IMR-90 (cell line): ENCODE data around the gene CDHR2. TPM values are rescaled to one million over a fixed set of nuclear protein-coding genes. Genes with fewer than 3 reads are reported as not detected.

ENCODE experiments used
- ATAC-seq: fragments of 200-7000 bp; cut with Tn5 transposase; 2 replicates; pipeline ENCODE4 v1.9.1; 2020; ENCODE audit warnings: low read depth, mild to moderate bottlenecking, moderate library complexity
- BruUV-seq: library from RNA; stranded (reverse); fragments of 400-500 nt; replicated peaks from 2 replicates; lab custom pipeline; 2021; lab: Mats Ljungman, UMichigan
- CTCF ChIA-PET: fragments of 300-600 bp; formaldehyde crosslinking; extraction: SDS; loops from one replicate; lab custom pipeline; 2021; ENCODE audit warnings: antibody characterized with exemption; lab: Yijun Ruan, JAX
- POLR2A ChIA-PET: fragments of 300-600 bp; sonication (Branson Sonifier 250); formaldehyde crosslinking; loops from one replicate; lab custom pipeline; 2022; ENCODE audit warnings: antibody characterized with exemption; ENCODE audit not compliant: unreplicated experiment; lab: Charles Lee
- DNase-seq: peaks from one replicate; pipeline ENCODE4 v3.0.0; 2013
- H2AFZ ChIP-seq: replicated peaks from 2 replicates; pipeline ENCODE3; 2013; ENCODE audit warnings: low read length, mild to moderate bottlenecking; ENCODE audit not compliant: poor library complexity
- H2AK5ac ChIP-seq: 2 replicates; pipeline ENCODE4 v1.6.1; 2013; ENCODE audit warnings: low read depth, low read length, inconsistent platforms
- H2AK9ac ChIP-seq: replicated peaks from 2 replicates; pipeline ENCODE3; 2013; ENCODE audit warnings: mild to moderate bottlenecking, low read depth, low read length, moderate library complexity; ENCODE audit not compliant: poor library complexity
- H2BK120ac ChIP-seq: 2 replicates; pipeline ENCODE4 v1.6.1; 2013; ENCODE audit warnings: low read depth, low read length, inconsistent platforms
- H2BK15ac ChIP-seq: 3 replicates; pipeline ENCODE4 v1.6.1; 2013; ENCODE audit warnings: low read depth, low read length, inconsistent platforms
- H2BK20ac ChIP-seq: 2 replicates; pipeline ENCODE4 v1.6.1; 2013; ENCODE audit warnings: low read depth, mild to moderate bottlenecking, inconsistent platforms, low read length, moderate library complexity
- H2BK5ac ChIP-seq: 2 replicates; pipeline ENCODE4 v1.6.1; 2013; ENCODE audit warnings: mild to moderate bottlenecking, low read depth, low read length, inconsistent platforms; ENCODE audit not compliant: poor library complexity, severe bottlenecking
- H3K14ac ChIP-seq: replicated peaks from 2 replicates; pipeline ENCODE4 v1.6.1; 2013; ENCODE audit warnings: low read depth, low read length, inconsistent platforms
- H3K18ac ChIP-seq: 2 replicates; pipeline ENCODE4 v1.6.1; 2013; ENCODE audit warnings: low read depth, low read length, control low read depth
- H3K23ac ChIP-seq: 2 replicates; pipeline ENCODE4 v1.6.1; 2013; ENCODE audit warnings: low read depth, low read length, inconsistent platforms
- H3K27ac ChIP-seq: 2 replicates; pipeline ENCODE4 v1.5.1; 2013; ENCODE audit warnings: mild to moderate bottlenecking, control low read depth, low read length; ENCODE audit not compliant: insufficient read depth
- H3K27me3 ChIP-seq: 2 replicates; pipeline ENCODE4 v1.6.1; 2013; ENCODE audit warnings: low read length; ENCODE audit not compliant: control insufficient read depth, insufficient read depth
- H3K36me3 ChIP-seq: 2 replicates; pipeline ENCODE4 v1.6.1; 2013; ENCODE audit warnings: low read length, mixed read lengths; ENCODE audit not compliant: control insufficient read depth, insufficient read depth
- H3K4ac ChIP-seq: 2 replicates; pipeline ENCODE4 v1.6.1; 2013; ENCODE audit warnings: low read depth, low read length, inconsistent platforms
- H3K4me1 ChIP-seq: 2 replicates; pipeline ENCODE4 v1.6.1; 2013; ENCODE audit warnings: low read length, mixed read lengths; ENCODE audit not compliant: control insufficient read depth, insufficient read depth
- H3K4me2 ChIP-seq: 2 replicates; pipeline ENCODE4 v1.6.1; 2013; ENCODE audit warnings: low read depth, mild to moderate bottlenecking, control low read depth, low read length, moderate library complexity
- H3K4me3 ChIP-seq: 2 replicates; pipeline ENCODE4 v1.5.1; 2013; ENCODE audit warnings: low read depth, mild to moderate bottlenecking, control low read depth, low read length, moderate library complexity; ENCODE audit not compliant: insufficient read depth
- H3K56ac ChIP-seq: 2 replicates; pipeline ENCODE4 v1.6.1; 2013; ENCODE audit warnings: low read length, inconsistent platforms; ENCODE audit not compliant: insufficient read depth; ENCODE audit errors: extremely low read depth
- H3K79me1 ChIP-seq, 2 experiments: 2 replicates each; pipeline ENCODE4 v1.6.1; 2013; ENCODE audit warnings: low read length in 2 of 2, inconsistent platforms in 1 of 2, low read depth in 1 of 2
- H3K9ac ChIP-seq: 2 replicates; pipeline ENCODE4 v1.6.1; 2013; ENCODE audit warnings: low read depth, low read length, control low read depth
- H3K9me1 ChIP-seq: 2 replicates; pipeline ENCODE4 v1.6.1; 2013; ENCODE audit warnings: low read length, inconsistent platforms; ENCODE audit not compliant: insufficient read depth
- H3K9me3 ChIP-seq: 2 replicates; pipeline ENCODE4 v1.6.1; 2013; ENCODE audit warnings: low read length; ENCODE audit not compliant: control insufficient read depth, insufficient read depth
- H4K20me1 ChIP-seq: 2 replicates; pipeline ENCODE4 v1.6.1; 2013; ENCODE audit warnings: low read length, inconsistent platforms; ENCODE audit not compliant: insufficient read depth
- H4K5ac ChIP-seq: 2 replicates; pipeline ENCODE4 v1.6.1; 2013; ENCODE audit warnings: mild to moderate bottlenecking, low read depth, low read length, control low read depth
- H4K8ac ChIP-seq, 2 experiments: 2 replicates each; pipeline ENCODE4 v1.6.1; 2013; ENCODE audit warnings: low read depth in 2 of 2, low read length in 2 of 2, control low read depth in 1 of 2, inconsistent platforms in 1 of 2
- H4K91ac ChIP-seq: 2 replicates; pipeline ENCODE4 v1.6.1; 2013; ENCODE audit warnings: low read depth, low read length, inconsistent platforms; ENCODE audit not compliant: insufficient read depth
- CEBPB ChIP-seq: IDR thresholded peaks from 2 replicates; pipeline ENCODE4 v1.6.1; 2012; ENCODE audit warnings: low read depth, low read length, improper control_type of control experiment
- CHD1 ChIP-seq: IDR thresholded peaks from 2 replicates; pipeline ENCODE4 v1.6.1; 2012; ENCODE audit warnings: low read depth, low read length, improper control_type of control experiment
- ELK1 ChIP-seq: fragments of 150-350 bp; IDR thresholded peaks from 2 replicates; pipeline ENCODE4 v1.6.1; 2016; ENCODE audit warnings: low read depth, mild to moderate bottlenecking, low read length, moderate library complexity, borderline replicate concordance
- FOS ChIP-seq: fragments of 150-350 bp; IDR thresholded peaks from 2 replicates; pipeline ENCODE4 v1.6.1; 2016; ENCODE audit warnings: low read depth, low read length
- MAFK ChIP-seq: IDR thresholded peaks from 2 replicates; pipeline ENCODE4 v1.6.1; 2012; ENCODE audit warnings: low read depth, low read length, improper control_type of control experiment
- MAZ ChIP-seq: IDR thresholded peaks from 2 replicates; pipeline ENCODE4 v1.6.1; 2012; ENCODE audit warnings: low read depth, mild to moderate bottlenecking, low read length, improper control_type of control experiment, moderate library complexity, borderline replicate concordance
- NFE2L2 ChIP-seq: fragments of 150-350 bp; IDR thresholded peaks from 2 replicates; pipeline ENCODE4 v1.6.1; 2016; ENCODE audit warnings: low read depth, mild to moderate bottlenecking, low read length
- POLR2A ChIP-seq: IDR thresholded peaks from 2 replicates; pipeline ENCODE4 v1.6.1; 2012; ENCODE audit warnings: mild to moderate bottlenecking, low read depth, low read length
- RAD21 ChIP-seq: IDR thresholded peaks from 2 replicates; pipeline ENCODE4 v1.6.1; 2012; ENCODE audit warnings: low read length, improper control_type of control experiment
- RCOR1 ChIP-seq: IDR thresholded peaks from 2 replicates; pipeline ENCODE4 v1.6.1; 2012; ENCODE audit warnings: mild to moderate bottlenecking, low read length, improper control_type of control experiment; ENCODE audit not compliant: insufficient replicate concordance
- SMC3 ChIP-seq: fragments of 150-350 bp; IDR thresholded peaks from 2 replicates; pipeline ENCODE4 v1.6.1; 2016; ENCODE audit warnings: low read depth, mild to moderate bottlenecking, antibody characterized with exemption, low read length, moderate library complexity
- USF2 ChIP-seq: fragments of 150-350 bp; IDR thresholded peaks from 2 replicates; pipeline ENCODE4 v1.6.1; 2017; ENCODE audit warnings: mild to moderate bottlenecking, antibody characterized with exemption, low read length, low read depth
- WGBS, 2 experiments: methylation state at CpG; one replicate each; pipeline versions ENCODE4 v1.1.5 to v1.1.7; 2013; ENCODE audit warnings: missing lambda C conversion rate in 2 of 2; ENCODE audit not compliant: insufficient read length in 1 of 2; ENCODE audit errors: extremely low coverage in 2 of 2; 5-methylcytosine and 5-hydroxymethylcytosine counted together
- dilution Hi-C: fragments of 300-500 bp; cut with HindIII; formaldehyde crosslinking; loops from one replicate; pipeline ENCODE4 v1.14.3; 2018; ENCODE audit warnings: low sequenced_read_pairs; ENCODE audit not compliant: unreplicated experiment
- in situ Hi-C: fragments of 300-500 bp; cut with MboI; formaldehyde crosslinking; loops from 3 replicates; pipeline ENCODE4 v1.14.3; 2019; ENCODE audit warnings: low sequenced_read_pairs, inconsistent platforms, mixed read lengths
- intact Hi-C: fragments of 100-400 bp; cut with micrococcal nuclease; formaldehyde crosslinking; loops from 2 replicates; pipeline ENCODE4 v1.10.0; 2022
- polyA plus RNA-seq, 3 experiments: library from polyadenylated mRNA; depleted of rRNA; stranded (reverse); fragments of >200 nt; gene quantifications; 2 replicates each; pipeline ENCODE4 v1.2.3, GENCODE V29; 2012; ENCODE audit warnings: low replicate concordance in 1 of 3
- total RNA-seq: library from RNA; depleted of rRNA; stranded (reverse); fragments of >200 nt; gene quantifications from 2 replicates; pipeline ENCODE4 v1.2.3, GENCODE V29; 2012
- TF ChIP-seq, protein P1 (sequence below): conservative IDR thresholded peaks from 2 replicates; pipeline ENCODE4 v1.5.1; 2012; ENCODE audit warnings: mild to moderate bottlenecking, low read depth, low read length, improper control_type of control experiment

CDHR2 gene
- total and polyA plus RNA-seq, 2 of the 4 experiments (the other 2 are of a cell fraction) = not detected

DNA sequence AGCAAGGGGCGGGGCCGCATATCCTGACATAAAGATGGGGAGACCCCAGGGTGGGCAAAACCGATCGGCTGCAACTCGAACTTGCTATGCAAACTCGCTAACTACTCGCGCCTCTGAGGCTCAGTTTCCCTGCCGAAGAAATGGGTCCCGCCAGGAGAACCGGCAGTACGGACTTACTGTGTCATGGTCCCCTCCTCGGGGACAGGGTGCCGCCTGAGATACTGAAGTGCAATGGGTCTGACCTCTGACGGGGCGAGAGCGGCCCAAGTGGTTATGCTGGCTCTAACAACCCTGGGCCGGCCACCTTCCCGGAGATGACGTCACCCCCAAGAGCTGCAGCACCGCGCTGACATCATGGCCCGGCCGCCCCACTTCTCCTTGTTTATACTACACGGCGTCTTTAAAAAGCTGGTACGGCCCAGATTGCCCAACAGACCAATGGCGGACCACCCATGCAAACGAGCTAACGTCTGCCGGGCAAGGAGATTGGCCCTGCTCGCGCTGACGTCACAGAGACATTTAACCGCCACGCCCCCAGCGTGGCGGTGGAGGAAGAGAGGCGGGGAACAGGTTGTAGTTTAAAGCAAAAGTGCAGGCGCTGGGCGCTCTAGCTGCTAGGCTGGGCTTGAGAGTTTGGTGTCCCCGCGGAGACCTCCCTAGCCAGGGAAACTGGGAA, 11.4 kb upstream of the CDHR2 start:
- H2AK5ac ChIP-seq = peak overlapping the region; percentile 45; the same call in 1 of the 2 replicates
- H3K9me3 ChIP-seq = no peaks in the 10 kb centered on the region
- 0% methylated on average over 33 of the region's 43 CpGs; no CpG with 5 or more reads in 1 of the 2 experiments for WGBS, 2 experiments
- H2BK120ac ChIP-seq = peak overlapping the region; percentile 81
- ChIA-PET CTCF (interaction anchor here (0.8 to 1.2 kb wide), 4 partner anchors 36 to 807 kb away, joined by 3 to 4 read pairs (median 4); no protein-coding TSS in a partner anchor), POLR2A (interaction anchor here (0.6 to 1.0 kb wide), 2 partner anchors 9 to 11 kb away, joined by 4 to 5 read pairs; partner anchors contain the start of gene CDHR2)
- peaks cover 15% of the 10 kb centered on the region; the same call in 1 of the 2 replicates for H3K9me1 ChIP-seq
- peak overlapping the region; percentile 86 for H3K4me2 ChIP-seq
- peak overlapping the region; percentile 97 for H2AFZ ChIP-seq
- in situ Hi-C loops (no loop called here), dilution Hi-C loops (no loop called here), intact Hi-C loops (loop anchor here (2.0 kb wide), 3 partner anchors 77 to 121 kb away; partner anchors contain the start of genes CLTB and FAF2)
- BruUV-seq = no TSS peak
- peak; percentile 79 for ATAC-seq
- peak overlapping the region; percentile 63 for H2BK5ac ChIP-seq
- peak overlapping the region; percentile 66 for H3K4me3 ChIP-seq
- peaks cover 23 to 37% of the 10 kb centered on the region in 2 experiments for H3K79me1 ChIP-seq
- peak overlapping the region; percentile 92 for H4K91ac ChIP-seq
- peak overlapping the region; percentile 65 to 94 for H4K8ac ChIP-seq
- peak overlapping the region; percentile 50 for H2BK20ac ChIP-seq
- H3K36me3 ChIP-seq = 0 out of 2 replicates have a peak, but pooled peaks cover 1% of the 10 kb centered on the region
- H3K23ac ChIP-seq = peak overlapping the region; percentile 90
- H4K5ac ChIP-seq = peak overlapping the region; percentile 43
- H3K4me1 ChIP-seq = peaks cover 27% of the 10 kb centered on the region
- H3K56ac ChIP-seq = peak overlapping the region; percentile 72
- H2BK15ac ChIP-seq = peak overlapping the region; percentile 88; the same call in 2 of the 3 replicates
- H3K27ac ChIP-seq = peak overlapping the region; percentile 78
- peaks cover 28% of the 10 kb centered on the region for H4K20me1 ChIP-seq
- DNase-seq = peak; percentile 100
- H3K9ac ChIP-seq = peak overlapping the region; percentile 68
- H3K18ac ChIP-seq = peak overlapping the region; percentile 36; the same call in 1 of the 2 replicates
- peak overlapping the region; percentile 92 for H3K14ac ChIP-seq
- H2AK9ac ChIP-seq = peak overlapping the region; percentile 98
- peak overlapping the region; percentile 96 for H3K4ac ChIP-seq
- H3K27me3 ChIP-seq = no peaks in the 10 kb centered on the region
- TF ChIP-seq CEBPB = peak; percentile 97
- no peak; the same call in 1 of the 2 replicates for TF ChIP-seq POLR2A
- TF ChIP-seq, protein P1, sequence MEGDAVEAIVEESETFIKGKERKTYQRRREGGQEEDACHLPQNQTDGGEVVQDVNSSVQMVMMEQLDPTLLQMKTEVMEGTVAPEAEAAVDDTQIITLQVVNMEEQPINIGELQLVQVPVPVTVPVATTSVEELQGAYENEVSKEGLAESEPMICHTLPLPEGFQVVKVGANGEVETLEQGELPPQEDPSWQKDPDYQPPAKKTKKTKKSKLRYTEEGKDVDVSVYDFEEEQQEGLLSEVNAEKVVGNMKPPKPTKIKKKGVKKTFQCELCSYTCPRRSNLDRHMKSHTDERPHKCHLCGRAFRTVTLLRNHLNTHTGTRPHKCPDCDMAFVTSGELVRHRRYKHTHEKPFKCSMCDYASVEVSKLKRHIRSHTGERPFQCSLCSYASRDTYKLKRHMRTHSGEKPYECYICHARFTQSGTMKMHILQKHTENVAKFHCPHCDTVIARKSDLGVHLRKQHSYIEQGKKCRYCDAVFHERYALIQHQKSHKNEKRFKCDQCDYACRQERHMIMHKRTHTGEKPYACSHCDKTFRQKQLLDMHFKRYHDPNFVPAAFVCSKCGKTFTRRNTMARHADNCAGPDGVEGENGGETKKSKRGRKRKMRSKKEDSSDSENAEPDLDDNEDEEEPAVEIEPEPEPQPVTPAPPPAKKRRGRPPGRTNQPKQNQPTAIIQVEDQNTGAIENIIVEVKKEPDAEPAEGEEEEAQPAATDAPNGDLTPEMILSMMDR = 0 out of 2 replicates have a peak, but pooled peaks have one; percentile 3
- no peak for TF ChIP-seq RAD21
- TF ChIP-seq ELK1 = no peak
- TF ChIP-seq USF2 = no peak
- TF ChIP-seq CHD1 = peak; percentile 82; the same call in 1 of the 2 replicates
- TF ChIP-seq SMC3 = no peak
- TF ChIP-seq RCOR1 = peak; percentile 60
- no peak; the same call in 1 of the 2 replicates for TF ChIP-seq MAZ
- TF ChIP-seq FOS = peak; percentile 40; the same call in 1 of the 2 replicates
- TF ChIP-seq MAFK = no peak
- TF ChIP-seq NFE2L2 = no peak; the same call in 1 of the 2 replicates
